ENCODE data around the gene CABP2.

DNA sequence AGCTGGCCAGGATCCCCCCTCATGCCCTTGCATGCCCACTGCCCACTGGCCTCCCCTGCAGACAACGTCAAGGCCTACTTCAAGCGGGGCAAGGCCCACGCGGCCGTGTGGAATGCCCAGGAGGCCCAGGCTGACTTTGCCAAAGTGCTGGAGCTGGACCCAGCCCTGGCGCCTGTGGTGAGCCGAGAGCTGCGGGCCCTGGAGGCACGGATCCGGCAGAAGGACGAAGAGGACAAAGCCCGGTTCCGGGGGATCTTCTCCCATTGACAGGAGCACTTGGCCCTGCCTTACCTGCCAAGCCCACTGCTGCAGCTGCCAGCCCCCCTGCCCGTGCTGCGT is 32.5 kb downstream of the CABP2 start:
- no peak for TF ChIP-seq CTCF (IDR thresholded peaks at IDR 0.05; ENCODE audit: low read length)
- TF ChIP-seq EZH2 (IDR thresholded peaks at IDR 0.05; ENCODE audit: borderline replicate concordance, low read length) = no peak
